Measurements from ENCODE around the gene PRKCD. TPM values are rescaled to one million over a fixed set of nuclear protein-coding genes. Genes with fewer than 3 reads are reported as not detected.

PRKCD gene
- total RNA-seq, 1 experiment from 2014 or later: 34.3 TPM

- Histone ChIP-seq H2AFZ (no peak overlapping the region), H3K36me3 (ENCODE audit: low read depth) (no peaks in the 10 kb centered on the region), H3K9me3 (ENCODE audit: insufficient read depth, low read depth) (no peaks in the 10 kb centered on the region), H3K4me1 (replicated peaks; ENCODE audit: insufficient read depth) (peaks cover 82% of the 10 kb centered on the region), H3F3A (ENCODE audit: insufficient read depth, low read depth) (peaks cover 31% of the 10 kb centered on the region), H4K20me1 (ENCODE audit: insufficient read depth) (peaks cover 5% of the 10 kb centered on the region; the same call in 1 of the 2 replicates), H3K4me3 (no peak overlapping the region), H3K27me3 (ENCODE audit: insufficient read depth, low read depth) (no peaks in the 10 kb centered on the region), H3K79me2 (ENCODE audit: low read depth) (peaks cover 15% of the 10 kb centered on the region), H3K27ac (no peak overlapping the region), H3K9me2 (ENCODE audit: insufficient read depth) (no peaks in the 10 kb centered on the region), H3K4me2 (0 out of 2 replicates have a peak overlapping the region, but pooled peaks have one; percentile 79)
- no TSS peak for BruUV-seq (replicated peaks)
- DNase-seq: no peak
- TF ChIP-seq CTCF (conservative IDR thresholded peaks at IDR 0.05) (no peak), EZH2 (IDR thresholded peaks at IDR 0.05; ENCODE audit: low read depth) (no peak)
- CTCF ChIA-PET: no interaction called here
- POLR2A ChIA-PET (ENCODE audit: unreplicated experiment): no interaction called here
- intact Hi-C loops (cut with micrococcal nuclease; ENCODE audit: unreplicated experiment): loop anchor here (5.0 kb wide), 1 partner anchor 99 kb away; the partner anchor contains the start of gene TKT
Observed at GRCh38 chr3:53157974-53158580, 2.9 kb upstream of the PRKCD start.

- CTCF ChIA-PET: no interaction called here
Observed at GRCh38 chr3:53158765-53159155, 2.2 kb upstream of the PRKCD start.

More at GRCh38 chr3:53158765-53159155, 2.2 kb upstream of the PRKCD start:
- Histone ChIP-seq H3K27ac (no peak overlapping the region), H3K9me3 (ENCODE audit: insufficient read depth, low read depth) (no peaks in the 10 kb centered on the region), H3K9me2 (ENCODE audit: insufficient read depth) (no peaks in the 10 kb centered on the region), H3K4me1 (replicated peaks; ENCODE audit: insufficient read depth) (peaks cover 78% of the 10 kb centered on the region), H3K79me2 (ENCODE audit: low read depth) (peaks cover 22% of the 10 kb centered on the region), H2AFZ (no peak overlapping the region), H3K27me3 (ENCODE audit: insufficient read depth, low read depth) (no peaks in the 10 kb centered on the region), H4K20me1 (ENCODE audit: insufficient read depth) (peaks cover 5% of the 10 kb centered on the region; the same call in 1 of the 2 replicates), H3K36me3 (ENCODE audit: low read depth) (no peaks in the 10 kb centered on the region), H3K4me2 (peak overlapping the region; percentile 79), H3K4me3 (no peak overlapping the region), H3F3A (ENCODE audit: insufficient read depth, low read depth) (peaks cover 24% of the 10 kb centered on the region)
- intact Hi-C loops (cut with micrococcal nuclease; ENCODE audit: unreplicated experiment): loop anchor here (5.0 kb wide), 1 partner anchor 99 kb away; the partner anchor contains the start of gene TKT
- peak in 1 of 2 experiments; percentile 57 for DNase-seq
- POLR2A ChIA-PET (ENCODE audit: unreplicated experiment): interaction anchor here (0.5 kb wide), 1 partner anchor 502 kb away, joined by 9 read pairs; no protein-coding TSS in a partner anchor
- TF ChIP-seq EZH2 (IDR thresholded peaks at IDR 0.05; ENCODE audit: low read depth): no peak
- no peak for TF ChIP-seq CTCF (conservative IDR thresholded peaks at IDR 0.05)
- BruUV-seq (replicated peaks): no TSS peak
